ENCODE results near the gene C14orf180.

DNA sequence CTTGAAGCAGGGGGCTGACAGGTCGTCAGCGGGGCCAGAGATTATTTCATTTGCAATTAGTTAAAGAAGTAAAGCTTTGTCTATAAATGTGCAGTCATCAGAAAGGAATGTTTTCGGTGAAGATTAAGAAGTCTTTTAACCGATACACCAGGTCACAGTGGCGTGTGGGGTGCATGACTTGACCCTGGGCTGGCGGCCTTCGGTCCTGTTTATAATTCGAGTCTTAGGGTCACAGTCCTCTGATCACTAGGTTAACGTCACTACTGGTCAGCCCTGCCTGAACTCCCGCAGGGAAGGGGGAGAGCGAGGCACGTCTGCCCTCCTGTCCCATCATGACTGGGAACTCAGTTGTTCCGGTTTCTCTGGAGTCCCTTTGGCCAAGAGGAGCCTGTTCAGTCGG, 5.0 kb upstream of the C14orf180 start:
- TF ChIP-seq POLR2AphosphoS5 (IDR thresholded peaks at IDR 0.05; ENCODE audit: borderline replicate concordance, low read depth, low read length) = no peak
- no peak for TF ChIP-seq EZH2 (IDR thresholded peaks at IDR 0.05)
- no peak for TF ChIP-seq FOXP2 (optimal IDR thresholded peaks at IDR 0.05; ENCODE audit: control extremely low read depth, extremely low read length, insufficient read depth)
